SU-DHL-6 (cell line): Measurements from ENCODE around the gene FAM120B.

ENCODE experiments used
- EZH2phosphoT487 ChIP-seq: fragments of 200-600 bp; sonication (generic), shearing (Covaris generic); conservative IDR thresholded peaks from 2 replicates; pipeline ENCODE4 v1.6.1; 2018; ENCODE audit warnings: mild to moderate bottlenecking, antibody characterized with exemption, low read length, moderate library complexity, mixed read lengths
- TF ChIP-seq, protein P1 (sequence below): fragments of 200-600 bp; sonication (generic); IDR thresholded peaks from one replicate; pipeline ENCODE4 v1.5.1; 2017; ENCODE audit warnings: antibody characterized with exemption, mild to moderate bottlenecking, low read length, moderate library complexity; ENCODE audit not compliant: insufficient read depth, poor library complexity, severe bottlenecking

DNA sequence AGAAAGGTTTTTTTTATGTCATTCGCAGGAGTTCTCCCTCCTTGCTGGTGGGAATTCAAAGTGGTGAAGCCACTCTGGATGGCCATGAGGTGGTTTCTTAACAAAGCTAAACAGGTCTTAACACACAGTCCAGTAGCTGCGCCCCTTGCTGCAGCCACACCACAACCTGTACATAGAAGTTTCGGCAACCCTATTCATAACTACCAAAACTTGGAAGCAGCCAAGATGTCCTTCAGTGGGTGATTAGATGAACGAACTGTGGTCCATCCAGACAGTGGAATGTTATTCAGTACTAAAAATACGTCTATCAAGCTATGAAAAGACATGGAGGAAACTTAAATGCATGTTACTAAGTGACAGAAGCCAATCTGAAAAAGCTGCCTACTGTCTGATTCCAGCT lies 78.9 kb downstream of the FAM120B start:
- TF ChIP-seq, protein P1, sequence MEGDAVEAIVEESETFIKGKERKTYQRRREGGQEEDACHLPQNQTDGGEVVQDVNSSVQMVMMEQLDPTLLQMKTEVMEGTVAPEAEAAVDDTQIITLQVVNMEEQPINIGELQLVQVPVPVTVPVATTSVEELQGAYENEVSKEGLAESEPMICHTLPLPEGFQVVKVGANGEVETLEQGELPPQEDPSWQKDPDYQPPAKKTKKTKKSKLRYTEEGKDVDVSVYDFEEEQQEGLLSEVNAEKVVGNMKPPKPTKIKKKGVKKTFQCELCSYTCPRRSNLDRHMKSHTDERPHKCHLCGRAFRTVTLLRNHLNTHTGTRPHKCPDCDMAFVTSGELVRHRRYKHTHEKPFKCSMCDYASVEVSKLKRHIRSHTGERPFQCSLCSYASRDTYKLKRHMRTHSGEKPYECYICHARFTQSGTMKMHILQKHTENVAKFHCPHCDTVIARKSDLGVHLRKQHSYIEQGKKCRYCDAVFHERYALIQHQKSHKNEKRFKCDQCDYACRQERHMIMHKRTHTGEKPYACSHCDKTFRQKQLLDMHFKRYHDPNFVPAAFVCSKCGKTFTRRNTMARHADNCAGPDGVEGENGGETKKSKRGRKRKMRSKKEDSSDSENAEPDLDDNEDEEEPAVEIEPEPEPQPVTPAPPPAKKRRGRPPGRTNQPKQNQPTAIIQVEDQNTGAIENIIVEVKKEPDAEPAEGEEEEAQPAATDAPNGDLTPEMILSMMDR = no peak
- TF ChIP-seq EZH2phosphoT487 = no peak
